GM12872 (cell line): ENCODE results near the gene USP50.

Source experiments
- TF ChIP-seq, protein P1 (sequence below): IDR thresholded peaks from 3 replicates; pipeline ENCODE4 v1.5.1; 2011; ENCODE audit warnings: low read depth, mild to moderate bottlenecking, low read length, moderate library complexity; ENCODE audit not compliant: insufficient read depth

Gene USP50

DNA sequence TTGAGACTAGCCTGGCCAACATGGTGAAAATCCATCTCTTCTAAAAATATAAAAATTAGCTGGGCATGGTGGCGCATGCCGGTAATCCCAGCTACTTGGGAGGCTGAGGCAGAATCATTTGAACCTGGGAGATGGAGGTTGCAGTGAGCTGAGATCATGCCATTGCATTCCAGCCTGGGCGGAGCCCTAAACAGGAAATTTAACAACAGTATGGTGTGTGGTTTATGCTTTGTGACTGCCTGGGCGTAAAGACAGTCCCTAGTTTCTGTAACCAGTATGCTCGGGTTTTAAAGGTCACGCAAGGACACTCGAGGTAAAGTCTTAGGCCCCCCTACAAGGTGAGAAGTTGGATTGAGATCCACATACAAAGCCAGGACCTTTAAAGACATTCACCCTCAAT lies 43.3 kb downstream of the USP50 start:
- TF ChIP-seq, protein P1, sequence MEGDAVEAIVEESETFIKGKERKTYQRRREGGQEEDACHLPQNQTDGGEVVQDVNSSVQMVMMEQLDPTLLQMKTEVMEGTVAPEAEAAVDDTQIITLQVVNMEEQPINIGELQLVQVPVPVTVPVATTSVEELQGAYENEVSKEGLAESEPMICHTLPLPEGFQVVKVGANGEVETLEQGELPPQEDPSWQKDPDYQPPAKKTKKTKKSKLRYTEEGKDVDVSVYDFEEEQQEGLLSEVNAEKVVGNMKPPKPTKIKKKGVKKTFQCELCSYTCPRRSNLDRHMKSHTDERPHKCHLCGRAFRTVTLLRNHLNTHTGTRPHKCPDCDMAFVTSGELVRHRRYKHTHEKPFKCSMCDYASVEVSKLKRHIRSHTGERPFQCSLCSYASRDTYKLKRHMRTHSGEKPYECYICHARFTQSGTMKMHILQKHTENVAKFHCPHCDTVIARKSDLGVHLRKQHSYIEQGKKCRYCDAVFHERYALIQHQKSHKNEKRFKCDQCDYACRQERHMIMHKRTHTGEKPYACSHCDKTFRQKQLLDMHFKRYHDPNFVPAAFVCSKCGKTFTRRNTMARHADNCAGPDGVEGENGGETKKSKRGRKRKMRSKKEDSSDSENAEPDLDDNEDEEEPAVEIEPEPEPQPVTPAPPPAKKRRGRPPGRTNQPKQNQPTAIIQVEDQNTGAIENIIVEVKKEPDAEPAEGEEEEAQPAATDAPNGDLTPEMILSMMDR: no peak

DNA sequence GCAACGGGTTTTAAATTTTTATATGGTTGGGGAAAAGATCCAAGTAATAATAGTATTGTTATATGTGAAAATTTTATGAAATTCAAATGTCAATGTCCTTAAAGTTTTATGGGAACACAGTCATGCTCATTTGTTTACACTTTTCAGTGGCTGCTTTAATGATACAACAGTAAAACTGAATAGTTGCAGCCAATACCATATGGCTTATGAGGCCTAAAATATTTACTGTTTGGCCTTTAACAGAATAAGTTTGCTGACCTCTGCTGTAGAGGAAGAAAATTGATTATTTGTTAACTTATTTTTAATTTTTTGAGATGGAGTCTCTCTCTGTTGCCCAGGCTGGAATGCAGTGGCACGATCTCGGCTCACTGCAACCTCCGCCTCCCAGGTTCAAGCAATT lies 44.7 kb downstream of the USP50 start:
- TF ChIP-seq, protein P1: no peak

- TF ChIP-seq, protein P1: no peak
These were observed 46.1 kb downstream of the USP50 start for GRCh38 chr15:50500352-50500751.

GRCh38 chr15:50496692-50497091 lies 49.8 kb downstream of the USP50 start:
- TF ChIP-seq, protein P1: no peak

DNA sequence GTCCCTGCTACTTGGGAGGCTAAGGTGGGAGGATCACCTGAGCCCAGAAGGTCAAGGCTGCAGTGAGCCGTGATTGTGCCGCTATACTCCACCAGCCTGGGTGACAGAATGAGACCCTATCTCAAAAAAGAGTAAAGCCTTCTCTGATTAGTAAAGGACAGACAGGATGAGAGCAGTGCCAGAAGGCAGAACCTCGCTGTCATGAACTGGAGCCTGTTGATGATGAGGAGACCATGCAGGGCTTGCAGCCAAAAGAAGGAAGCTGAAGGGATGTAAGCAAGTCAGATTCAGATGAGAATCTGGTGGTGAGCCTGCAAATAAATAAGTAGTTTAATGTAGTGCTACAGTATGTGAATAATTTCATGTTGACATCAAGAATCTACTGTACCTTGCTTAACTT lies 52.8 kb downstream of the USP50 start:
- TF ChIP-seq, protein P1: no peak

GRCh38 chr15:50487287-50487686 lies 59.2 kb downstream of the USP50 start:
- TF ChIP-seq, protein P1: no peak

DNA sequence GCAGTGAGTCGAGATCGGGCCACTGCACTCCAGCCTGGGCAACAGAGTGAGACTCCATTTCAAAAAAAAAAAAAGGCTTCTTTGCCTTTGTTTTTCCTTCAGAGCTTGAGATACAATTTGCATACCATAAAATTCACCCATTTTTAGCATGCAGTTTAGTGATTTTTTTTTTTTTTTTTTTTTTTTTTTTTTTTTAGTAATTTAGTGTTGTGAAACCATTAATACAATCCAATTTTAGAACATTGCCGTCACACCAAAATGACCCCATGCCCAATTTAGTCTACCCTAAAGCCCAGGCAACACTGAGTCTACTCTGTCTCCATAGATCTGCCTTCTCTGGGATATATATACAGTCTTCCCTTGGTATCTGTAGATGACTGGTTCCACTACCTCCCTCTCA lies 61.1 kb downstream of the USP50 start:
- TF ChIP-seq, protein P1: no peak

DNA sequence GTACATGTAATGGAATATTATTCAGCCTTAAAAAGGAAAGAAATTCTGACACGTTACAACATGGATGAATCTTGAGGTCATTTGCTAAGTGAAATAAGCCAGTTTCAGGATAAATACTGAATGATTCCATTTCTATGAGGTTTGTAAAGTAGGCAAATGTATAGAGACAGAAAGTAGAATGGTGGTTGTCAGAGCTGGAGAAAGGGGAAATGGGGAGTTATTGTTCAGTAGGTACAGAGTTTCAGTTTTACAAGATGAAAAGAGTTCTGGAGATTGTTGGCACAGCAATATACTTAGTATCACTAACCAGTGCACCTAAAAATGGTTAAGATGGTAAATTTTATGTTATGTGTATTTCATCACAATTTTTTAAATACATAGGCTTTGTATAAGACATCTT lies 61.7 kb downstream of the USP50 start:
- TF ChIP-seq, protein P1: no peak
